Prostate gland (tissue), 2 donors: ENCODE results near the gene MYBBP1A.
"Not testable (repeated sequence)": the region's sequence is repeated elsewhere in the genome, so short reads cannot be mapped to it uniquely, and the experiment has no call there.

Source experiments
- CTCF ChIP-seq, 4 experiments: fragments of 200-600 bp in 2 of 4; fragments of 450-650 bp in 2 of 4; sonication (generic) in 2 of 4; IDR thresholded peaks; 1 replicate in 3 of 4; 2 replicates in 1 of 4; pipeline ENCODE4 v1.5.1; 2016 to 2019; ENCODE audit warnings: antibody characterized with exemption in 4 of 4, mild to moderate bottlenecking in 2 of 4, moderate library complexity in 2 of 4
- POLR2A ChIP-seq: fragments of 450-650 bp; IDR thresholded peaks from one replicate; pipeline ENCODE4 v1.6.1; 2016; ENCODE audit warnings: antibody characterized with exemption, mild to moderate bottlenecking
- POLR2AphosphoS5 ChIP-seq: sonication (generic); formaldehyde crosslinking; IDR thresholded peaks from one replicate; pipeline ENCODE4 v1.6.1; 2017; ENCODE audit warnings: antibody characterized with exemption

GRCh38 chr17:4590042-4590441 is 34.9 kb upstream of the MYBBP1A start:
- TF ChIP-seq POLR2A; CTCF (IDR thresholded peaks at IDR 0.05); POLR2AphosphoS5: not testable (repeated sequence)
